Activated CD4-positive, alpha-beta T cell treated with anti-CD3 and anti-CD28 coated beads for 4 hours (primary cell): ENCODE data around the gene MYO1G.
"Not testable (repeated sequence)": the region's sequence is repeated elsewhere in the genome, so short reads cannot be mapped to it uniquely, and the experiment has no call there.

Source experiments
- DNase-seq, 2 donors: peaks; one replicate each; pipeline ENCODE4 v3.0.0-alpha.2; 2020

MYO1G gene

GRCh38 chr7:44935016-44935415 is 43.8 kb downstream of the MYO1G start:
- no peak for DNase-seq

- not testable (repeated sequence) for DNase-seq
Observed at GRCh38 chr7:44934510-44934909, 44.3 kb downstream of the MYO1G start.

- no peak for DNase-seq
Observed at GRCh38 chr7:44930921-44931320, 47.9 kb downstream of the MYO1G start.

GRCh38 chr7:44922351-44922694 is 56.5 kb downstream of the MYO1G start:
- no peak for DNase-seq

- peak; percentile 94 to 98 for DNase-seq
Observed at GRCh38 chr7:44921607-44922350, 57.0 kb downstream of the MYO1G start.

- no peak for DNase-seq
Observed at GRCh38 chr7:44920119-44920518, 58.7 kb downstream of the MYO1G start.

- DNase-seq, result no peak
Observed at GRCh38 chr7:44918029-44918428, 60.8 kb downstream of the MYO1G start.

- DNase-seq, result no peak
Observed at GRCh38 chr7:44917465-44917864, 61.4 kb downstream of the MYO1G start.

GRCh38 chr7:44914992-44915607 is 63.7 kb downstream of the MYO1G start:
- DNase-seq, result peak; percentile 63 to 70

GRCh38 chr7:44912775-44913347 is 66.0 kb downstream of the MYO1G start:
- no peak for DNase-seq
